GM12878 (cell line): Measurements from ENCODE around the gene POFUT1. TPM values are rescaled to one million over a fixed set of nuclear protein-coding genes. Genes with fewer than 3 reads are reported as not detected.
"Not testable (repeated sequence)": the region's sequence is repeated elsewhere in the genome, so short reads cannot be mapped to it uniquely, and the experiment has no call there.

Experiments used
- ATAC-seq: fragments of 200-7000 bp; cut with Tn5 transposase; 3 replicates; pipeline ENCODE4 v1.9.1; 2020; ENCODE audit warnings: mild to moderate bottlenecking, moderate library complexity
- BruUV-seq: library from RNA; stranded (reverse); fragments of 400-500 nt; replicated peaks from 2 replicates; lab custom pipeline; 2021; lab: Mats Ljungman, UMichigan
- CTCF ChIA-PET: fragments of 300-600 bp; sonication (Branson Sonifier 250); formaldehyde crosslinking; extraction: SDS; loops from one replicate; lab custom pipeline; 2021; ENCODE audit warnings: inconsistent platforms; lab: Yijun Ruan, JAX
- POLR2A ChIA-PET: fragments of 350-600 bp; formaldehyde crosslinking; extraction: SDS; loops from one replicate; lab custom pipeline; 2021; ENCODE audit warnings: inconsistent platforms; lab: Charles Lee
- RAD21 ChIA-PET: fragments of 300-600 bp; sonication (Branson Sonifier 250); formaldehyde crosslinking; loops from one replicate; lab custom pipeline; 2023; ENCODE audit warnings: antibody characterized with exemption; ENCODE audit not compliant: unreplicated experiment; lab: Charles Lee
- SMC1A ChIA-PET: fragments of 300-600 bp; sonication (Branson Sonifier 250); formaldehyde crosslinking; loops from one replicate; lab custom pipeline; 2023; ENCODE audit not compliant: unreplicated experiment, uncharacterized antibody; lab: Charles Lee
- DNase-seq: peaks from one replicate; pipeline ENCODE4 v3.0.0-alpha.2; 2011; ENCODE audit warnings: low read depth, low spot score
- FAIRE-seq: peaks from 3 replicates; lab custom pipeline; 2011; peaks lifted over from hg19 to GRCh38; lab: Jason Lieb, UNC
- H2AFZ ChIP-seq: 2 replicates; pipeline ENCODE4 v1.6.0; 2011; ENCODE audit warnings: low read depth, low read length, control low read depth; ENCODE audit not compliant: control insufficient read depth
- H3K27ac ChIP-seq: 2 replicates; pipeline ENCODE4 v1.5.1; 2011; ENCODE audit warnings: control low read depth; ENCODE audit not compliant: control insufficient read depth, insufficient read depth
- H3K27me3 ChIP-seq, 2 experiments: replicated peaks in 1 of 2; 2 replicates each; pipeline versions ENCODE4 v1.6.0 to v1.6.1; 2011; ENCODE audit warnings: low read length in 1 of 2; ENCODE audit not compliant: control insufficient read depth in 2 of 2, insufficient read depth in 2 of 2
- H3K36me3 ChIP-seq, 2 experiments: 2 replicates each; pipeline ENCODE4 v1.5.1; 2011; ENCODE audit warnings: low read length in 1 of 2; ENCODE audit not compliant: control insufficient read depth in 2 of 2, insufficient read depth in 2 of 2
- H3K4me1 ChIP-seq: 2 replicates; pipeline ENCODE4 v1.6.1; 2011; ENCODE audit warnings: mild to moderate bottlenecking, low read length, moderate library complexity, mixed read lengths; ENCODE audit not compliant: control insufficient read depth, insufficient read depth
- H3K4me2 ChIP-seq: 2 replicates; pipeline ENCODE4 v1.6.0; 2011; ENCODE audit warnings: control low read depth; ENCODE audit not compliant: control insufficient read depth, insufficient read depth
- H3K4me3 ChIP-seq: fragments of 200-600 bp; sonication (generic); 2 replicates; pipeline ENCODE4 v1.5.1; 2016
- H3K79me2 ChIP-seq: 2 replicates; pipeline ENCODE4 v1.6.0; 2011; ENCODE audit warnings: low read length; ENCODE audit not compliant: control insufficient read depth, insufficient read depth
- H3K9ac ChIP-seq: 2 replicates; pipeline ENCODE4 v1.8.0; 2011; ENCODE audit warnings: low read length, control low read depth, mixed read lengths; ENCODE audit not compliant: control insufficient read depth, insufficient read depth
- H3K9me3 ChIP-seq: replicated peaks from 3 replicates; pipeline ENCODE4 v1.5.1; 2011; ENCODE audit warnings: mild to moderate bottlenecking, low read length; ENCODE audit not compliant: control insufficient read depth, insufficient read depth
- H4K20me1 ChIP-seq: 2 replicates; pipeline ENCODE4 v1.6.0; 2011; ENCODE audit not compliant: control insufficient read depth, insufficient read depth
- CHD1 ChIP-seq: IDR thresholded peaks from 2 replicates; pipeline ENCODE4 v1.6.1; 2012; ENCODE audit warnings: low read depth, low read length, improper control_type of control experiment
- NR2C2 ChIP-seq: IDR thresholded peaks from 2 replicates; pipeline ENCODE4 v1.6.1; 2011; ENCODE audit warnings: borderline replicate concordance, low read depth; ENCODE audit not compliant: control insufficient read depth, insufficient read length
- POLR2A ChIP-seq: IDR thresholded peaks from 2 replicates; pipeline ENCODE4 v1.6.1; 2011; ENCODE audit warnings: low read depth, mild to moderate bottlenecking, low read length
- RB1 ChIP-seq: fragments of 450-650 bp; formaldehyde crosslinking; IDR thresholded peaks from 2 replicates; pipeline ENCODE4 v1.6.1; 2017; ENCODE audit warnings: mild to moderate bottlenecking, borderline replicate concordance
- WRNIP1 ChIP-seq: IDR thresholded peaks from 2 replicates; pipeline ENCODE4 v1.6.1; 2011; ENCODE audit warnings: low read depth, low read length, improper control_type of control experiment, borderline replicate concordance
- ZNF217 ChIP-seq: fragments of 450-650 bp; IDR thresholded peaks from 2 replicates; pipeline ENCODE4 v1.6.1; 2017; ENCODE audit warnings: antibody characterized with exemption, mild to moderate bottlenecking
- WGBS: methylation state at CpG from one replicate; pipeline ENCODE4 v1.1.6; 2016; ENCODE audit warnings: low lambda C conversion rate; ENCODE audit not compliant: insufficient replicate concordance, insufficient coverage; ENCODE audit errors: missing lambda C conversion rate; 5-methylcytosine and 5-hydroxymethylcytosine counted together
- in situ Hi-C: fragments of 300-500 bp; cut with MboI; formaldehyde crosslinking; loops from 9 replicates; pipeline ENCODE4 v1.14.3; 2018; ENCODE audit warnings: mixed read lengths
- intact Hi-C: fragments of 100-400 bp; cut with micrococcal nuclease; formaldehyde crosslinking; loops from one replicate; pipeline ENCODE4 v1.14.2; 2022; ENCODE audit not compliant: unreplicated experiment
- polyA plus RNA-seq, 11 experiments: library from polyadenylated mRNA; depleted of rRNA in 4 of 11; unstranded in 6 of 11; stranded (reverse) in 5 of 11; fragments of >200 nt; fragmentation: Nextera tagmentation in 4 of 11; fragmentation: Illumina TruSeq in 1 of 11; extraction: Ambion mirVana in 4 of 11; extraction: Trizol in 1 of 11; gene quantifications; 1 replicate in 1 of 11; 2 replicates in 10 of 11; pipeline versions ENCODE4 v1.2.1 to v1.2.3, GENCODE V29; 2011 to 2016; ENCODE audit warnings: inconsistent platforms in 2 of 11, missing spikeins in 2 of 11, low read depth in 1 of 11
- total RNA-seq, 4 experiments: library from RNA; depleted of rRNA in 3 of 4; stranded (reverse); fragments of >200 nt in 3 of 4; fragmentation: Illumina TruSeq in 1 of 4; extraction: Trizol in 1 of 4; gene quantifications; 2 replicates each; pipeline versions ENCODE4 v1.2.1 to v1.2.3, GENCODE V29; 2013 to 2021
- TF ChIP-seq, protein P1 (sequence below): fragments of 450-650 bp; IDR thresholded peaks from 2 replicates; pipeline ENCODE4 v1.6.1; 2017; ENCODE audit warnings: antibody characterized with exemption, mild to moderate bottlenecking, moderate library complexity

POFUT1 gene
- total and polyA plus RNA-seq, 10 of the 15 experiments (the other 5 are each of a cell fraction or from before 2014, with no cell fraction given), result 2.6 to 33.4 (median 23.1) TPM

DNA sequence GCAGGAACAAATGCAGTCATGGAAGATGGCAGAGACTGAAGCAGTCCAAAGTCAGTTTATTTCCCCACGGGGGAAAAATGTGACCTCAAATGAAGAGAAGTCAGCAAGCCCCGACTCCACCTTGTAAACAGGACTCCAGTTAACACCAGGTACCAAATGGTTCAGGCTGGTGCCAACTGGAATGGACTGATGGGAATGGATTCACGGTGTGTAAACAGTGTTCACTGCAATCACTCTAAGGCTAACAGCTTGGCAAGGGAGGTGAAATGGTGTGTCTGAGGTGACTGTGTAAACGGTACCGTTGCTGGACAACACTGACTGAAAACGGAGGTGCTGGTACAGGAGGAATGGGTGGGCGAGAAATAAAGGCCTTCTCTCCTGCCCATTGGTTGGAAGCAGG is 12.1 kb upstream of the POFUT1 start (continued):
- TF ChIP-seq WRNIP1 (no peak), ZNF217 (no peak), RB1 (no peak), NR2C2 (no peak), CHD1 (no peak), POLR2A (peak; percentile 35; the same call in 1 of the 2 replicates)
- TF ChIP-seq, protein P1, sequence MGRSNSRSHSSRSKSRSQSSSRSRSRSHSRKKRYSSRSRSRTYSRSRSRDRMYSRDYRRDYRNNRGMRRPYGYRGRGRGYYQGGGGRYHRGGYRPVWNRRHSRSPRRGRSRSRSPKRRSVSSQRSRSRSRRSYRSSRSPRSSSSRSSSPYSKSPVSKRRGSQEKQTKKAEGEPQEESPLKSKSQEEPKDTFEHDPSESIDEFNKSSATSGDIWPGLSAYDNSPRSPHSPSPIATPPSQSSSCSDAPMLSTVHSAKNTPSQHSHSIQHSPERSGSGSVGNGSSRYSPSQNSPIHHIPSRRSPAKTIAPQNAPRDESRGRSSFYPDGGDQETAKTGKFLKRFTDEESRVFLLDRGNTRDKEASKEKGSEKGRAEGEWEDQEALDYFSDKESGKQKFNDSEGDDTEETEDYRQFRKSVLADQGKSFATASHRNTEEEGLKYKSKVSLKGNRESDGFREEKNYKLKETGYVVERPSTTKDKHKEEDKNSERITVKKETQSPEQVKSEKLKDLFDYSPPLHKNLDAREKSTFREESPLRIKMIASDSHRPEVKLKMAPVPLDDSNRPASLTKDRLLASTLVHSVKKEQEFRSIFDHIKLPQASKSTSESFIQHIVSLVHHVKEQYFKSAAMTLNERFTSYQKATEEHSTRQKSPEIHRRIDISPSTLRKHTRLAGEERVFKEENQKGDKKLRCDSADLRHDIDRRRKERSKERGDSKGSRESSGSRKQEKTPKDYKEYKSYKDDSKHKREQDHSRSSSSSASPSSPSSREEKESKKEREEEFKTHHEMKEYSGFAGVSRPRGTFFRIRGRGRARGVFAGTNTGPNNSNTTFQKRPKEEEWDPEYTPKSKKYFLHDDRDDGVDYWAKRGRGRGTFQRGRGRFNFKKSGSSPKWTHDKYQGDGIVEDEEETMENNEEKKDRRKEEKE, result no peak

DNA sequence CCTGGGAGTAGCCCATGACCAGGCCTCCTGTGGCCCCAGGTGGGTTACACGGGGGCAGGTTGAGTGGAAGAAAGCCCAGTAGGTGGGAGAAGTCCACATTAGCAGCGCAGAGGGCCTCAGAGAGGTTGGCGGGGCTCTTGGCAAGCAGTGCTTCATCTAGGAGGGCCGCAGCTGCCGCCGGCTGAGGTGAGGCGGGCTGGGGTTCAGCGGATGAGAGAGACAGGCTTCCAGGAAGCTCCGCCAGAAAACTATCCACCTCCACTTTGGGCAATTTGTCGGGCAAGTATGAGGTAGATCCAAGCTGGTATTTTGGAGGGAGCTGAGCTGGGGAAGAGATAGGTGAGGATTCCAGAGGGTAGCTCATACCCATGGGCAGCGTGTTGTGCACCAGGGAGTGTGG is 11.1 kb upstream of the POFUT1 start:
- ATAC-seq, H3K9ac ChIP-seq, FAIRE-seq, H3K9me3 ChIP-seq, H4K20me1 ChIP-seq, CTCF ChIA-PET, SMC1A ChIA-PET, intact Hi-C loops, H3K4me2 ChIP-seq, H3K27me3 ChIP-seq, H3K4me3 ChIP-seq, DNase-seq, H3K79me2 ChIP-seq, in situ Hi-C loops, H3K4me1 ChIP-seq, H2AFZ ChIP-seq, POLR2A ChIA-PET, H3K27ac ChIP-seq, BruUV-seq, RAD21 ChIA-PET: not testable (repeated sequence)
- WGBS, result 92% methylated on average over 11 of the region's 11 CpGs
- H3K36me3 ChIP-seq, result peaks cover 26 to 50% of the 10 kb centered on the region in 2 experiments

DNA sequence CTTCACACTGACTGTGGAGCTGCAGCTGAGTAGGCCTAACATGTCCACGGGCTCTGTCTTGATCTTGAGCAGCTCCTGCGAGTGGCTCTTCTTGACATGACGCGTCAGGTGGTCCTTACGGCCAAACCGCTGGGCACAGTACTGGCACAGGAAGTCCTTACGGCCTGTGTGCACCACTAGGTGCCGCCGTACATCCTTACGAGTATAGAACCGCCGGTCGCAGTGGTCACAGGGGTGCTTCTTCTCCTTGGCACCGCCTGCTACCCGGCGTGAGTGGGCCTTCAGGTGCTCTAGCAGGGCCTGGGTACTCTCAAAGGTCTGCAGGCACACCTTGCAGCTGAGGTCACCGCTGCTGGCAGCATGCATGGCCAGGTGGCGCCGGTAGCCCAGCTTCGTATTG is 10.5 kb upstream of the POFUT1 start:
- CTCF ChIA-PET, result interaction anchor here (0.7 kb wide), 1 partner anchor 87 kb away, joined by 4 read pairs; no protein-coding TSS in a partner anchor
- peaks cover 15% of the 10 kb centered on the region for H3K79me2 ChIP-seq
- H2AFZ ChIP-seq, intact Hi-C loops, SMC1A ChIA-PET, H3K27me3 ChIP-seq, H3K4me2 ChIP-seq, FAIRE-seq, DNase-seq, H3K27ac ChIP-seq, POLR2A ChIA-PET, in situ Hi-C loops, ATAC-seq, RAD21 ChIA-PET, H3K4me3 ChIP-seq, H4K20me1 ChIP-seq, H3K9me3 ChIP-seq, BruUV-seq, H3K4me1 ChIP-seq, H3K9ac ChIP-seq: not testable (repeated sequence)
- 95% methylated on average over 20 of the region's 20 CpGs for WGBS
- peaks cover 26 to 54% of the 10 kb centered on the region in 2 experiments for H3K36me3 ChIP-seq
